Measurements from ENCODE around the gene PAX8.

- TF ChIP-seq POLR2A (IDR thresholded peaks at IDR 0.05; ENCODE audit: low read depth, low read length) (no peak; the same call in 1 of the 2 replicates), TAF1 (IDR thresholded peaks at IDR 0.05; ENCODE audit: borderline replicate concordance, low read depth, low read length) (no peak)
These were observed 82.7 kb downstream of the PAX8 start for GRCh38 chr2:113195923-113196501.

Data from GM12892 (cell line).